NCI-H510A (cell line): ENCODE data around the gene C19orf53.

Source experiments
- DNase-seq: peaks from one replicate; lab custom pipeline; 2025; lab: John Stamatoyannopoulos, UW

Gene C19orf53

GRCh38 chr19:13796301-13797057 lies 22.2 kb downstream of the C19orf53 start:
- DNase-seq, result no peak

GRCh38 chr19:13797058-13797440 lies 22.8 kb downstream of the C19orf53 start:
- no peak for DNase-seq

GRCh38 chr19:13797870-13798269 lies 23.6 kb downstream of the C19orf53 start:
- no peak for DNase-seq

- DNase-seq, result no peak
Measured at GRCh38 chr19:13799669-13800068, 25.4 kb downstream of the C19orf53 start.

- no peak for DNase-seq
Measured at GRCh38 chr19:13803038-13803437, 28.8 kb downstream of the C19orf53 start.

- DNase-seq, result no peak
Measured at GRCh38 chr19:13804830-13805683, 30.8 kb downstream of the C19orf53 start.

GRCh38 chr19:13806728-13807127 lies 32.5 kb downstream of the C19orf53 start:
- DNase-seq, result no peak

- DNase-seq, result no peak
Measured at GRCh38 chr19:13807421-13808021, 33.3 kb downstream of the C19orf53 start.

GRCh38 chr19:13808856-13809255 lies 34.6 kb downstream of the C19orf53 start:
- DNase-seq, result no peak

- DNase-seq, result no peak
Measured at GRCh38 chr19:13812544-13812943, 38.3 kb downstream of the C19orf53 start.

GRCh38 chr19:13813147-13813546 lies 38.9 kb downstream of the C19orf53 start:
- DNase-seq, result no peak

- DNase-seq, result no peak
Measured at GRCh38 chr19:13814550-13814949, 40.3 kb downstream of the C19orf53 start.

GRCh38 chr19:13817018-13817614 lies 42.9 kb downstream of the C19orf53 start:
- peak; percentile 94 for DNase-seq

- DNase-seq, result peak; percentile 100
Measured at GRCh38 chr19:13817615-13818371, 43.5 kb downstream of the C19orf53 start.

GRCh38 chr19:13819238-13819637 lies 45.0 kb downstream of the C19orf53 start:
- no peak for DNase-seq

- DNase-seq, result no peak
Measured at GRCh38 chr19:13821292-13821691, 47.0 kb downstream of the C19orf53 start.

- no peak for DNase-seq
Measured at GRCh38 chr19:13823256-13823655, 49.0 kb downstream of the C19orf53 start.

- DNase-seq, result no peak
Measured at GRCh38 chr19:13823901-13824300, 49.6 kb downstream of the C19orf53 start.

- no peak for DNase-seq
Measured at GRCh38 chr19:13824703-13825102, 50.4 kb downstream of the C19orf53 start.

GRCh38 chr19:13825489-13826441 lies 51.5 kb downstream of the C19orf53 start:
- DNase-seq, result no peak
